GM12801 (cell line): ENCODE data around the gene NRF1.

ENCODE experiments used
- TF ChIP-seq, protein P1 (sequence below): IDR thresholded peaks from one replicate; pipeline ENCODE4 v1.5.1; 2011; ENCODE audit warnings: control low read depth; ENCODE audit not compliant: insufficient read length; ENCODE audit errors: extremely low read depth

Gene NRF1

DNA sequence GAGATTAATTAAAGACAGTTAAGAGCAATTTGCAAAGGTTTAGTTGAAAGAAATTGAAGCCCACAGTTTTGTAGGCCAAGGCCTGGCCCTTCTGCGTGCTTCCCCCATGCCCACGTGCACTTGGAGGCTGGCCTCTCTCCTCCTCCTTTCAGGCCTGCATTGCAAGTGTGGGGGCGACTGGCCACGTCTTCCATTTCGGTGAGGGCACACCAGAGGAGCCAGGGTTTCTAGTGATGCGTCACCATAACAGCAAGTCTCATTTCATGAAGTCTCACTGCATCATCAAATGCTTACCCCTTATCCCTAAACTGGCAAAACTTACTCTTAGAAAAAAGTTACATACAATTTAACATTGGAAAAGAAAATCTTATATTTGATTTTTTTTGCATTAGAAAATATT, 141.2 kb downstream of the NRF1 start:
- TF ChIP-seq, protein P1, sequence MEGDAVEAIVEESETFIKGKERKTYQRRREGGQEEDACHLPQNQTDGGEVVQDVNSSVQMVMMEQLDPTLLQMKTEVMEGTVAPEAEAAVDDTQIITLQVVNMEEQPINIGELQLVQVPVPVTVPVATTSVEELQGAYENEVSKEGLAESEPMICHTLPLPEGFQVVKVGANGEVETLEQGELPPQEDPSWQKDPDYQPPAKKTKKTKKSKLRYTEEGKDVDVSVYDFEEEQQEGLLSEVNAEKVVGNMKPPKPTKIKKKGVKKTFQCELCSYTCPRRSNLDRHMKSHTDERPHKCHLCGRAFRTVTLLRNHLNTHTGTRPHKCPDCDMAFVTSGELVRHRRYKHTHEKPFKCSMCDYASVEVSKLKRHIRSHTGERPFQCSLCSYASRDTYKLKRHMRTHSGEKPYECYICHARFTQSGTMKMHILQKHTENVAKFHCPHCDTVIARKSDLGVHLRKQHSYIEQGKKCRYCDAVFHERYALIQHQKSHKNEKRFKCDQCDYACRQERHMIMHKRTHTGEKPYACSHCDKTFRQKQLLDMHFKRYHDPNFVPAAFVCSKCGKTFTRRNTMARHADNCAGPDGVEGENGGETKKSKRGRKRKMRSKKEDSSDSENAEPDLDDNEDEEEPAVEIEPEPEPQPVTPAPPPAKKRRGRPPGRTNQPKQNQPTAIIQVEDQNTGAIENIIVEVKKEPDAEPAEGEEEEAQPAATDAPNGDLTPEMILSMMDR: no peak

DNA sequence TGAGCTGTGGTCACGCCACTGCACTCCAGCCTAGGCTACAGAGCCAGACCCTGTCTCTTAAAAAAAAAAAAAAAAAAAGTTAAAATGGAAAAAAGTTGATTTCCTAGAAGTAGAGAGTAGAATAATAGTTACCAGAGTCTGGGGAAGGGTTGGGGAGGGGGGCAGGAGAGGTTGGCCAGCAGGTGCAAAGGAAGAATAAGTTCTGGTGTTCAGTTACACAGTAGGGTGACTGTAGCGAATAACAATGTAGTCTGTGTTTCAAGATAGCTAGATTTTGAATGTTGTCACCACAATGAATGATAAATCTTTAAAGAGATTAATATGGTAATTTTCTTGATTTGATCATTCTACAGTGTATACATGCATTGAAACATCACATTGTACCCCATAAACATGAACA, 142.9 kb downstream of the NRF1 start:
- TF ChIP-seq, protein P1: no peak

DNA sequence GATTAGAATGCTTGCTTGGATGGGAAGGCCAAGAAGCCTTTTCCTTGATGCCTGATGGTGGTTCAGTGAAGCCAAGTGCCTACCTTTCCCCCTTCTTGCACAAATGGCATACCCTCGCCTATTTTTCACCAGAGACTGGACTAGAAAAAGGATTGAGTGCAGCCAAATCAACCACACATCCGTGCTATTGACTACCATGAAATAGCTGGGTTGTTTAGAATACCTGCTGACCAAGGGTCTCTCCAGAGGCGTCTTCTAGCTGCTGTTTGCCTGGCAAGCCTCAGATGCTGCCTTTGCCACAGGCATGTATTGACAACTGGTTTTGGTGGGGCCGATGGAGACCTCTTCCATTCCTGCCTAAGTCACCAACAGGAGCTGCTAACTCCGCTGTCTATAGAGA, 146.5 kb downstream of the NRF1 start:
- TF ChIP-seq, protein P1: no peak

DNA sequence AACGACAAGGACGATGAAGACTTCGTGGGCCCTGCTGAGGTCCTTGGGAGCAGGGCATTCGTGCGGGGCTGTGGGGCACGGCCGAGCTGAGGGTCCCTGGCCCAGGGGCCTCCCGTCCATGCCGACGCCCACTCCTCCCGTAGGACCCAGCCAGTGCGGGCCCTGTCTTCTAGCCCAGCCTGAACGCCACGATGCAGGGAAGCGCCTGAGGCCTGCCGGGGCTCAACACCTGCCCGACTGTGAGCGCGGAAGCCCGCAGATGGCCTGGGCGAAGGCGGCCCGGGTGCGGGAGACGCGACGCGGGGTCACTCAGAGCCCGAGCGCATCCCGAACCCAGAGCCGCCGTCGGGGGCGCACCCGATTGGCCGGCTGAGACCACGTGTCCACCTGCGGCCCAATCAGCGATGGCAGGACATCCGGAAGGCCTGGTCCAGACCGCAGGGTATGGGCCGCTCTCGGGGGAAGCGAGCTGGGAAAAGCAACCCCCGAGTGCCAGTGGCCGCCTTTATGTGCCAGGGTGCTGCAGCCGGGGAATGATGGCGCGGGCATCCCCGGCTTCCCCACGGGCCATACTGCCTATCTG, 151.0 kb downstream of the NRF1 start:
- TF ChIP-seq, protein P1: no peak

DNA sequence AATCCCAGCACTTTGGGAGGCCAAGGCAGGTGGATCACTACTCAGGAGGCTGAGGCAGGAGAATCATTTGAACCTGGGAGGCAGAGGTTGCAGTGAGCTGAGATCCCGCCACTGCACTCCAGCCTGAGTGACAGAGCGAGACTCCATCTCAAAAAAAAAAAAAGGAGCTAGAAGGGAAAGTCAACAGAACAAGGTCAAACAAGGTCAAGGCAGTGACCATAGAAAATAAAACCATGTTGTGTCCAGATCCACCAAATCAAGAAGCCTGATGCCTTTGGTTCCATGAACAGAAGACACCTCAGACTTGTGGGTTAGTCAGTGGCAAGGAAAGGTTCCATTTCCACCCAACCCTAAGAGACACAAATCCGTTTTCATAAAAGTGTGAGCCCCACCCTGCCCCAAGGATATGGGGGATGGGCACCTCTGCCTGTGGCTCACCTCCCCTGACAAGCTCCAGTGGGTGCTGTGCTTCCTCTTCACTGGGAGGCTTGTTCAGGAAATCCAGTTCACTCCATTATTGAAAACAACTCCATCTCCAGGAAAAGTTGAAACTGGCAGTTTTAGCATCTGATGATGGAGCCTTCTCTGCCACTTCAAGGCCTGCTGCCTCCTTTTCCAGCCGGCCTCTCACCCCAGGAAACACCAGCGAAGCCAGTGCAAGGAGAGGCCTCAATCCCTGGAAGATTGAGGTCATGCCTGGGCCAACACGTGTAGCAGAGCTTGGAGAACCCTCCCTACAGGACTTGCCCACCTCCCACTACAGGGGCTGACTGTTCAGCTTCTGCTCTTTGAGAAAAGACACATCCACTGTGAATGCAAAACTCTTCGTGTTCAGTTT, 152.9 kb downstream of the NRF1 start:
- TF ChIP-seq, protein P1: no peak

DNA sequence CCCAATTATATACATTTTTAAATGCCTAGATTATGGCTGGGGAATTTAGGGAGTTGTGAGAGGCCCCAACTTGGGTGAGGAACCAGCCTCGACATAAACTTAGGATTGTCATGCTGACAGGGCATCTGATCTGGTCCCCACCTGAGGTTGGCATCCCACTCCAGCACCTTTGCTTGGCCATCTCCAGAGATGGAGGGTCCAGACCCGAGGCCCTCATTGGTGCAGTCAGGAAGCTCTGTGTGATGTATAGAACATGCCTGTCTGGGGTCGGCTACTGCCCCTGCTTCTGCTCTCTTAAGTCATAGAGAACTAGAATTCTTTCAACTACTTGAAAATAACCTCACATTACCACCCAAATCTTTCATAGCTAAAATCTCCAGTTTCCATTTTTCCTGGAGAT, 153.8 kb downstream of the NRF1 start:
- TF ChIP-seq, protein P1: no peak

DNA sequence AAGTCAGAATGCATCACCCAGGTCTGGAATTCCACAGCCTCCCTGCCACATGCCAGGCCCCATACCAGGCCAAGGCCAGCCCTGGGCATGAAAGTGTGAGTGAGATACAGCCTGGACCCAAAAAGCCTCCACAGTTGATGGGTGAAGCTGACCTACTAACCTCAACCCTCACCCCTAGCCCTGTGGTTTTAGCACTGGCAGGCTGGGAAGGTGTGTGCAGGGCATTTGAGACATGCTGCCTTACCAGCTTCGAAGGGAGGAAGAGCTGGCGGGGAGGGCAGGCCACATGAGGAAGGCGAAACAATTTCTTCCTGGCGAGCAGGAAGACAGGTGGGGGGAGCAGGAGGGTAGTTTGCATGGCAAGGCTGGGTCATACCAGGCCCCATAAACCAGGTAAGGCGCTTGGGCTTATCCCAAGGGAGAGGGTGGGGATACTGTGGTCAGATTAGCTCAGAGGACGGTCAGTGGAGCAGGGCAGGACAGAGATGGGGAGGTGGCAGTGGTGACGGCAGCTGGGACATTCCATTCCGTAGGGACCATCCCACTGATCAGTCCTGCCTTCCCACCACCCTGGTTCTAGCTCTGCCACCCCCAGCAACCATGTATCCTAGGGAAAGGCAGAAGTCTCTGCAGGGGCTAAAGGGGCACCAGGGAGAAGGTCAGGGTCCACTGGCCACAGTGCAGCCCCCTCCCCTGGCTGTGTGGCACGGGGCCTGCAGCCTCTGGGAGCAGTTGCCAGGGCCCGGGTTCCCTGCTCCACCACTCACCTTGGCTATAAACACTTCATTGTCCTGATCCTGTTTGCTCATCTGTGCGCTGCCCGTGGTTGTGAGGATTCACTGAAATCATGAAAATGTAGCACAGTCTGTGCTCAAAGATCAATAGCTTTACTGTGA, 155.8 kb downstream of the NRF1 start:
- TF ChIP-seq, protein P1: no peak
